ENCODE results near the gene CDRT15.

The CDRT15 gene

GRCh38 chr17:14206891-14207290, 29.8 kb downstream of the CDRT15 start:
- Histone ChIP-seq H3K9me3 (ENCODE audit: control insufficient read depth, insufficient read depth, low read depth, low read length) (no peaks in the 10 kb centered on the region), H3K4me3 (ENCODE audit: low read depth, low read length) (no peak overlapping the region), H3K27ac (ENCODE audit: extremely low read depth, low read depth, low read length) (no peak overlapping the region), H3K36me3 (ENCODE audit: control insufficient read depth in 2 of 2, insufficient read depth in 1 of 2, low read length in 2 of 2) (peaks cover 0 to 11% of the 10 kb centered on the region in 2 experiments; a peak in 1 of 3 replicates), H3K4me1 (ENCODE audit: control insufficient read depth, insufficient read depth, low read length) (no peaks in the 10 kb centered on the region)
- POLR2A ChIA-PET = no interaction called here
- no peak for TF ChIP-seq GLI4 (tag by site-specific recombination; IDR thresholded peaks at IDR 0.05)
- TF ChIP-seq SETDB1 (IDR thresholded peaks at IDR 0.05; ENCODE audit: insufficient read length, low read length) = no peak
- TF ChIP-seq ZNF785 (tag by site-specific recombination; IDR thresholded peaks at IDR 0.05) = no peak
- TF ChIP-seq ZNF843 (tag by site-specific recombination; IDR thresholded peaks at IDR 0.05) = no peak
- no peak for TF ChIP-seq ATF2 (tag by site-specific recombination; IDR thresholded peaks at IDR 0.05; ENCODE audit: low read depth)
- TF ChIP-seq ZNF561 (tag by site-specific recombination; IDR thresholded peaks at IDR 0.05; ENCODE audit: borderline replicate concordance) = no peak
- no peak for TF ChIP-seq ZNF280C (tag by site-specific recombination; IDR thresholded peaks at IDR 0.05)
- CTCF ChIA-PET = interaction anchor here (0.6 to 0.7 kb wide), 2 partner anchors 9 to 45 kb away, joined by 4 read pairs; no protein-coding TSS in a partner anchor

- Histone ChIP-seq H3K27ac (ENCODE audit: extremely low read depth, low read depth, low read length) (no peak overlapping the region), H3K9me3 (ENCODE audit: control insufficient read depth, insufficient read depth, low read depth, low read length) (no peaks in the 10 kb centered on the region), H3K4me3 (ENCODE audit: low read depth, low read length) (no peak overlapping the region), H3K4me1 (ENCODE audit: control insufficient read depth, insufficient read depth, low read length) (peaks cover 5% of the 10 kb centered on the region), H3K36me3 (ENCODE audit: control insufficient read depth in 2 of 2, insufficient read depth in 1 of 2, low read length in 2 of 2) (peaks cover 0 to 11% of the 10 kb centered on the region in 2 experiments; a peak in 1 of 3 replicates)
- POLR2A ChIA-PET = no interaction called here
- CTCF ChIA-PET = no interaction called here
- TF ChIP-seq ZNF248 (tag by site-specific recombination; IDR thresholded peaks at IDR 0.05) = no peak
- no peak for TF ChIP-seq ZNF791 (tag by site-specific recombination; IDR thresholded peaks at IDR 0.05)
- TF ChIP-seq, protein P1, sequence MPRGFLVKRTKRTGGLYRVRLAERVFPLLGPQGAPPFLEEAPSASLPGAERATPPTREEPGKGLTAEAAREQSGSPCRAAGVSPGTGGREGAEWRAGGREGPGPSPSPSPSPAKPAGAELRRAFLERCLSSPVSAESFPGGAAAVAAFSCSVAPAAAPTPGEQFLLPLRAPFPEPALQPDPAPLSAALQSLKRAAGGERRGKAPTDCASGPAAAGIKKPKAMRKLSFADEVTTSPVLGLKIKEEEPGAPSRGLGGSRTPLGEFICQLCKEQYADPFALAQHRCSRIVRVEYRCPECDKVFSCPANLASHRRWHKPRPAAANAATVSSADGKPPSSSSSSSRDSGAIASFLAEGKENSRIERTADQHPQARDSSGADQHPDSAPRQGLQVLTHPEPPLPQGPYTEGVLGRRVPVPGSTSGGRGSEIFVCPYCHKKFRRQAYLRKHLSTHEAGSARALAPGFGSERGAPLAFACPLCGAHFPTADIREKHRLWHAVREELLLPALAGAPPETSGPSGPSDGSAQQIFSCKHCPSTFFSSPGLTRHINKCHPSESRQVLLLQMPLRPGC (tag by site-specific recombination; IDR thresholded peaks at IDR 0.05) = no peak
- no peak for TF ChIP-seq ZNF639 (tag by site-specific recombination; IDR thresholded peaks at IDR 0.05)
- TF ChIP-seq ZNF280C (tag by site-specific recombination; IDR thresholded peaks at IDR 0.05) = no peak
- TF ChIP-seq, protein P2, sequence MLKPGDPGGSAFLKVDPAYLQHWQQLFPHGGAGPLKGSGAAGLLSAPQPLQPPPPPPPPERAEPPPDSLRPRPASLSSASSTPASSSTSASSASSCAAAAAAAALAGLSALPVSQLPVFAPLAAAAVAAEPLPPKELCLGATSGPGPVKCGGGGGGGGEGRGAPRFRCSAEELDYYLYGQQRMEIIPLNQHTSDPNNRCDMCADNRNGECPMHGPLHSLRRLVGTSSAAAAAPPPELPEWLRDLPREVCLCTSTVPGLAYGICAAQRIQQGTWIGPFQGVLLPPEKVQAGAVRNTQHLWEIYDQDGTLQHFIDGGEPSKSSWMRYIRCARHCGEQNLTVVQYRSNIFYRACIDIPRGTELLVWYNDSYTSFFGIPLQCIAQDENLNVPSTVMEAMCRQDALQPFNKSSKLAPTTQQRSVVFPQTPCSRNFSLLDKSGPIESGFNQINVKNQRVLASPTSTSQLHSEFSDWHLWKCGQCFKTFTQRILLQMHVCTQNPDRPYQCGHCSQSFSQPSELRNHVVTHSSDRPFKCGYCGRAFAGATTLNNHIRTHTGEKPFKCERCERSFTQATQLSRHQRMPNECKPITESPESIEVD (tag by site-specific recombination; IDR thresholded peaks at IDR 0.05) = no peak
- no peak for TF ChIP-seq ZNF112 (tag by site-specific recombination; IDR thresholded peaks at IDR 0.05)
- no peak for TF ChIP-seq ZNF157 (tag by site-specific recombination; IDR thresholded peaks at IDR 0.05)
- TF ChIP-seq ZNF792 (tag by site-specific recombination; IDR thresholded peaks at IDR 0.05) = no peak
- no peak for TF ChIP-seq ZNF544 (tag by site-specific recombination; IDR thresholded peaks at IDR 0.05)
- TF ChIP-seq ZBTB7A (tag by site-specific recombination; IDR thresholded peaks at IDR 0.05; ENCODE audit: low read depth) = no peak
- TF ChIP-seq ZNF558 (tag by site-specific recombination; IDR thresholded peaks at IDR 0.05) = no peak
- TF ChIP-seq ZNF747 (tag by site-specific recombination; IDR thresholded peaks at IDR 0.05) = no peak
- TF ChIP-seq, protein P3, sequence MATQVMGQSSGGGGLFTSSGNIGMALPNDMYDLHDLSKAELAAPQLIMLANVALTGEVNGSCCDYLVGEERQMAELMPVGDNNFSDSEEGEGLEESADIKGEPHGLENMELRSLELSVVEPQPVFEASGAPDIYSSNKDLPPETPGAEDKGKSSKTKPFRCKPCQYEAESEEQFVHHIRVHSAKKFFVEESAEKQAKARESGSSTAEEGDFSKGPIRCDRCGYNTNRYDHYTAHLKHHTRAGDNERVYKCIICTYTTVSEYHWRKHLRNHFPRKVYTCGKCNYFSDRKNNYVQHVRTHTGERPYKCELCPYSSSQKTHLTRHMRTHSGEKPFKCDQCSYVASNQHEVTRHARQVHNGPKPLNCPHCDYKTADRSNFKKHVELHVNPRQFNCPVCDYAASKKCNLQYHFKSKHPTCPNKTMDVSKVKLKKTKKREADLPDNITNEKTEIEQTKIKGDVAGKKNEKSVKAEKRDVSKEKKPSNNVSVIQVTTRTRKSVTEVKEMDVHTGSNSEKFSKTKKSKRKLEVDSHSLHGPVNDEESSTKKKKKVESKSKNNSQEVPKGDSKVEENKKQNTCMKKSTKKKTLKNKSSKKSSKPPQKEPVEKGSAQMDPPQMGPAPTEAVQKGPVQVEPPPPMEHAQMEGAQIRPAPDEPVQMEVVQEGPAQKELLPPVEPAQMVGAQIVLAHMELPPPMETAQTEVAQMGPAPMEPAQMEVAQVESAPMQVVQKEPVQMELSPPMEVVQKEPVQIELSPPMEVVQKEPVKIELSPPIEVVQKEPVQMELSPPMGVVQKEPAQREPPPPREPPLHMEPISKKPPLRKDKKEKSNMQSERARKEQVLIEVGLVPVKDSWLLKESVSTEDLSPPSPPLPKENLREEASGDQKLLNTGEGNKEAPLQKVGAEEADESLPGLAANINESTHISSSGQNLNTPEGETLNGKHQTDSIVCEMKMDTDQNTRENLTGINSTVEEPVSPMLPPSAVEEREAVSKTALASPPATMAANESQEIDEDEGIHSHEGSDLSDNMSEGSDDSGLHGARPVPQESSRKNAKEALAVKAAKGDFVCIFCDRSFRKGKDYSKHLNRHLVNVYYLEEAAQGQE (tag by site-specific recombination; IDR thresholded peaks at IDR 0.05) = no peak
Observed at GRCh38 chr17:14205992-14206461, 30.6 kb downstream of the CDRT15 start.
